ENCODE measurements around the gene SLC37A1.

DNA sequence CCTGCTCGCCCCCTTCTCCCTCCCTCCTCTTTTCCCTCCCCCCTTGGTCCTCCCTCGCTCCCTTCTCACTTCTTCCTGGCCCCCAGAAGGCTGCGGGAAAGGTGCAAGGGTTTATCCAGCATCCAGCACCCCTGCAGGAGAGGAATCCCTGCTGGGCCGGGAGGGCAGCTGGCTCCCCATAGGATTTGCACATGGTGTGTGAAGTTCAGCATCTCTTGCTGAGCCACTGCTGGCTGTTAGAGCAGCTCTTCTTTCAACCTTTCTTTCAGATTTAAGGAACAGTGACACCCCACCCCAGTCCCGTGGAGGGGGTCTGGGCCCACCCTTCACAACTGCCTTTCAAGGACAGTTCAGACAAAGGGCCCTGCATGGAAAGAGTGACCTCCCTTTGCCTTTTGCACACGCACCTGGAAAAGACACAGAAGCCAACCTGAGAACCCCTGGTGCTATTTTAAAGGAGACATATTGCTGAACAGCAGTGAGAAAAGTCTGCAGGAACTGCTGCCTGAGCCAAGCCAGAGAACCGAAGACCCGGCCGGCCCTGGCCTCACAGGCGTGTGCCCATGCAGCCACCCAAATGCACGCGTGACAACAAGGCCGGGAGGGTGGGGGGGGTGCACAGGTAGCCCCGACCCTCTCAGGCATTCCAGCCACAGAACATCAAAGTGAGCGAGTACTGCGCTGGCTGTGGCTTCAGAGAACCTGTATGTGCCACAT lies 66.6 kb downstream of the SLC37A1 start:
- TF ChIP-seq POLR2AphosphoS5 (IDR thresholded peaks at IDR 0.05; ENCODE audit: low read depth, low read length) = no peak
- TF ChIP-seq REST (IDR thresholded peaks at IDR 0.05; ENCODE audit: insufficient read depth in 1 of 2, low read depth in 2 of 2, low read length in 2 of 2) = no peak
